BE2C (cell line): ENCODE results near the gene PPP2R1A.

Experiments used
- DNase-seq: peaks from one replicate; pipeline ENCODE4 v3.0.0-alpha.2; 2020
- H3K27me3 ChIP-seq: fragments of 250-450 bp; sonication (Bioruptor Pico); 2 replicates; pipeline ENCODE4 v1.5.1; 2020; ENCODE audit warnings: mild to moderate bottlenecking
- H3K36me3 ChIP-seq: fragments of 250-450 bp; sonication (Bioruptor Pico); 2 replicates; pipeline ENCODE4 v1.5.1; 2020; ENCODE audit warnings: mild to moderate bottlenecking
- H3K4me1 ChIP-seq: fragments of 250-450 bp; sonication (Bioruptor Pico); 2 replicates; pipeline ENCODE4 v1.5.1; 2020
- H3K4me3 ChIP-seq: 2 replicates; pipeline ENCODE4 v1.5.1; 2011; ENCODE audit warnings: low read depth, low read length
- H3K9me3 ChIP-seq: fragments of 250-450 bp; sonication (Bioruptor Pico); 2 replicates; pipeline ENCODE4 v1.5.1; 2020
- CTCF ChIP-seq: IDR thresholded peaks from 2 replicates; pipeline ENCODE4 v1.5.1; 2012; ENCODE audit warnings: mild to moderate bottlenecking, low read depth, low read length

Gene PPP2R1A

GRCh38 chr19:52273301-52273700 is 83.4 kb downstream of the PPP2R1A start:
- no peaks in the 10 kb centered on the region for H3K27me3 ChIP-seq
- H3K4me1 ChIP-seq = no peaks in the 10 kb centered on the region; the same call in 1 of the 2 replicates
- H3K36me3 ChIP-seq = peaks cover 12% of the 10 kb centered on the region; the same call in 1 of the 2 replicates
- TF ChIP-seq CTCF = no peak
- H3K9me3 ChIP-seq = no peaks in the 10 kb centered on the region
- no peak overlapping the region for H3K4me3 ChIP-seq
- DNase-seq = no peak

GRCh38 chr19:52274191-52274590 is 84.3 kb downstream of the PPP2R1A start:
- H3K4me3 ChIP-seq = no peak overlapping the region
- no peak for DNase-seq
- no peak for TF ChIP-seq CTCF
- peaks cover 12% of the 10 kb centered on the region; the same call in 1 of the 2 replicates for H3K36me3 ChIP-seq
- H3K27me3 ChIP-seq = no peaks in the 10 kb centered on the region
- H3K9me3 ChIP-seq = no peaks in the 10 kb centered on the region
- H3K4me1 ChIP-seq = no peaks in the 10 kb centered on the region

- TF ChIP-seq CTCF = no peak
- no peaks in the 10 kb centered on the region for H3K27me3 ChIP-seq
- H3K36me3 ChIP-seq = peaks cover 8% of the 10 kb centered on the region; the same call in 1 of the 2 replicates
- no peak overlapping the region for H3K4me3 ChIP-seq
- DNase-seq = no peak
- H3K9me3 ChIP-seq = no peaks in the 10 kb centered on the region
- H3K4me1 ChIP-seq = no peaks in the 10 kb centered on the region
Measured at GRCh38 chr19:52275988-52276387, 86.1 kb downstream of the PPP2R1A start.

- H3K4me1 ChIP-seq = no peaks in the 10 kb centered on the region
- no peak for TF ChIP-seq CTCF
- H3K27me3 ChIP-seq = no peaks in the 10 kb centered on the region
- peaks cover 9% of the 10 kb centered on the region for H3K36me3 ChIP-seq
- H3K9me3 ChIP-seq = no peaks in the 10 kb centered on the region
- no peak overlapping the region for H3K4me3 ChIP-seq
- no peak for DNase-seq
Measured at GRCh38 chr19:52277471-52277870, 87.6 kb downstream of the PPP2R1A start.
